ENCODE results near the gene MT1HL1.

MT1HL1 gene

GRCh38 chr1:237013608-237014007 is 9.4 kb upstream of the MT1HL1 start:
- H3K4me3 ChIP-seq (ENCODE audit: low read length) = no peak overlapping the region
- H3K4me1 ChIP-seq (ENCODE audit: control insufficient read depth, insufficient read depth, low read length) = no peaks in the 10 kb centered on the region
- H3K9ac ChIP-seq (ENCODE audit: low read length) = no peak overlapping the region
- no peak for DNase-seq (ENCODE audit: low read depth)
- no peaks in the 10 kb centered on the region for H3K27me3 ChIP-seq (replicated peaks; ENCODE audit: control insufficient read depth, insufficient read depth, low read length)
- H3K36me3 ChIP-seq (ENCODE audit: control insufficient read depth, insufficient read depth, low read length, severe bottlenecking) = no peaks in the 10 kb centered on the region
- H3K9me3 ChIP-seq (ENCODE audit: control insufficient read depth, low read length) = no peaks in the 10 kb centered on the region

GRCh38 chr1:237012788-237013383 is 8.6 kb upstream of the MT1HL1 start:
- H3K4me3 ChIP-seq (ENCODE audit: low read length) = no peak overlapping the region
- H3K27me3 ChIP-seq (replicated peaks; ENCODE audit: control insufficient read depth, insufficient read depth, low read length) = no peaks in the 10 kb centered on the region

GRCh38 chr1:237012361-237012760 is 8.1 kb upstream of the MT1HL1 start:
- no peak overlapping the region for H3K4me3 ChIP-seq (ENCODE audit: low read length)
- DNase-seq (ENCODE audit: low read depth) = no peak
- no peaks in the 10 kb centered on the region for H3K36me3 ChIP-seq (ENCODE audit: control insufficient read depth, insufficient read depth, low read length, severe bottlenecking)
- no peak overlapping the region for H3K9ac ChIP-seq (ENCODE audit: low read length)
- H3K4me1 ChIP-seq (ENCODE audit: control insufficient read depth, insufficient read depth, low read length) = no peaks in the 10 kb centered on the region
- no peaks in the 10 kb centered on the region for H3K27me3 ChIP-seq (replicated peaks; ENCODE audit: control insufficient read depth, insufficient read depth, low read length)
- no peaks in the 10 kb centered on the region for H3K9me3 ChIP-seq (ENCODE audit: control insufficient read depth, low read length)

More at GRCh38 chr1:237012788-237013383, 8.6 kb upstream of the MT1HL1 start:
- DNase-seq (ENCODE audit: low read depth) = no peak
- no peaks in the 10 kb centered on the region for H3K36me3 ChIP-seq (ENCODE audit: control insufficient read depth, insufficient read depth, low read length, severe bottlenecking)
- H3K4me1 ChIP-seq (ENCODE audit: control insufficient read depth, insufficient read depth, low read length) = no peaks in the 10 kb centered on the region
- H3K9me3 ChIP-seq (ENCODE audit: control insufficient read depth, low read length) = no peaks in the 10 kb centered on the region
- H3K9ac ChIP-seq (ENCODE audit: low read length) = no peak overlapping the region

- Histone ChIP-seq H3K4me1 (ENCODE audit: control insufficient read depth, insufficient read depth, low read length) (no peaks in the 10 kb centered on the region), H3K36me3 (ENCODE audit: control insufficient read depth, insufficient read depth, low read length, severe bottlenecking) (no peaks in the 10 kb centered on the region), H3K27me3 (replicated peaks; ENCODE audit: control insufficient read depth, insufficient read depth, low read length) (no peaks in the 10 kb centered on the region), H3K9ac (ENCODE audit: low read length) (no peak overlapping the region), H3K4me3 (ENCODE audit: low read length) (no peak overlapping the region), H3K9me3 (ENCODE audit: control insufficient read depth, low read length) (no peaks in the 10 kb centered on the region)
- DNase-seq (ENCODE audit: low read depth) = no peak
Measured at GRCh38 chr1:237011432-237011831, 7.2 kb upstream of the MT1HL1 start.

- Histone ChIP-seq H3K9ac (ENCODE audit: low read length) (no peak overlapping the region), H3K27me3 (replicated peaks; ENCODE audit: control insufficient read depth, insufficient read depth, low read length) (no peaks in the 10 kb centered on the region), H3K4me3 (ENCODE audit: low read length) (no peak overlapping the region), H3K36me3 (ENCODE audit: control insufficient read depth, insufficient read depth, low read length, severe bottlenecking) (no peaks in the 10 kb centered on the region), H3K9me3 (ENCODE audit: control insufficient read depth, low read length) (no peaks in the 10 kb centered on the region), H3K4me1 (ENCODE audit: control insufficient read depth, insufficient read depth, low read length) (no peaks in the 10 kb centered on the region)
- DNase-seq (ENCODE audit: low read depth) = no peak
Measured at GRCh38 chr1:237009611-237010010, 5.4 kb upstream of the MT1HL1 start.

GRCh38 chr1:237007147-237007881 is 3.1 kb upstream of the MT1HL1 start:
- Histone ChIP-seq H3K4me3 (ENCODE audit: low read length) (no peak overlapping the region), H3K36me3 (ENCODE audit: control insufficient read depth, insufficient read depth, low read length, severe bottlenecking) (no peaks in the 10 kb centered on the region), H3K9me3 (ENCODE audit: control insufficient read depth, low read length) (no peaks in the 10 kb centered on the region), H3K27me3 (replicated peaks; ENCODE audit: control insufficient read depth, insufficient read depth, low read length) (no peaks in the 10 kb centered on the region), H3K4me1 (ENCODE audit: control insufficient read depth, insufficient read depth, low read length) (no peaks in the 10 kb centered on the region), H3K9ac (ENCODE audit: low read length) (no peak overlapping the region)
- no peak for DNase-seq (ENCODE audit: low read depth)

GRCh38 chr1:237005674-237006073 is 1.4 kb upstream of the MT1HL1 start:
- no peaks in the 10 kb centered on the region for H3K4me1 ChIP-seq (ENCODE audit: control insufficient read depth, insufficient read depth, low read length)
- H3K4me3 ChIP-seq (ENCODE audit: low read length) = no peak overlapping the region
- no peaks in the 10 kb centered on the region for H3K9me3 ChIP-seq (ENCODE audit: control insufficient read depth, low read length)
- H3K27me3 ChIP-seq (replicated peaks; ENCODE audit: control insufficient read depth, insufficient read depth, low read length) = no peaks in the 10 kb centered on the region
- no peak for DNase-seq (ENCODE audit: low read depth)
- no peak overlapping the region for H3K9ac ChIP-seq (ENCODE audit: low read length)
- H3K36me3 ChIP-seq (ENCODE audit: control insufficient read depth, insufficient read depth, low read length, severe bottlenecking) = no peaks in the 10 kb centered on the region

- Histone ChIP-seq H3K9ac (ENCODE audit: low read length) (no peak overlapping the region), H3K4me1 (ENCODE audit: control insufficient read depth, insufficient read depth, low read length) (no peaks in the 10 kb centered on the region), H3K36me3 (ENCODE audit: control insufficient read depth, insufficient read depth, low read length, severe bottlenecking) (no peaks in the 10 kb centered on the region), H3K27me3 (replicated peaks; ENCODE audit: control insufficient read depth, insufficient read depth, low read length) (no peaks in the 10 kb centered on the region), H3K4me3 (ENCODE audit: low read length) (no peak overlapping the region), H3K9me3 (ENCODE audit: control insufficient read depth, low read length) (no peaks in the 10 kb centered on the region)
- DNase-seq (ENCODE audit: low read depth) = no peak
Measured at GRCh38 chr1:237003516-237003915, 725 bp downstream of the MT1HL1 start.

- H3K9me3 ChIP-seq (ENCODE audit: control insufficient read depth, low read length) = no peaks in the 10 kb centered on the region
- no peak overlapping the region for H3K9ac ChIP-seq (ENCODE audit: low read length)
- no peaks in the 10 kb centered on the region for H3K27me3 ChIP-seq (replicated peaks; ENCODE audit: control insufficient read depth, insufficient read depth, low read length)
- no peaks in the 10 kb centered on the region for H3K36me3 ChIP-seq (ENCODE audit: control insufficient read depth, insufficient read depth, low read length, severe bottlenecking)
- no peaks in the 10 kb centered on the region for H3K4me1 ChIP-seq (ENCODE audit: control insufficient read depth, insufficient read depth, low read length)
- no peak overlapping the region for H3K4me3 ChIP-seq (ENCODE audit: low read length)
- no peak for DNase-seq (ENCODE audit: low read depth)
Measured at GRCh38 chr1:237000191-237000590, 4.0 kb downstream of the MT1HL1 start.

- no peak overlapping the region for H3K4me3 ChIP-seq (ENCODE audit: low read length)
- H3K9me3 ChIP-seq (ENCODE audit: control insufficient read depth, low read length) = no peaks in the 10 kb centered on the region
- DNase-seq (ENCODE audit: low read depth) = no peak
- no peaks in the 10 kb centered on the region for H3K4me1 ChIP-seq (ENCODE audit: control insufficient read depth, insufficient read depth, low read length)
- no peaks in the 10 kb centered on the region for H3K27me3 ChIP-seq (replicated peaks; ENCODE audit: control insufficient read depth, insufficient read depth, low read length)
- no peak overlapping the region for H3K9ac ChIP-seq (ENCODE audit: low read length)
- no peaks in the 10 kb centered on the region for H3K36me3 ChIP-seq (ENCODE audit: control insufficient read depth, insufficient read depth, low read length, severe bottlenecking)
Measured at GRCh38 chr1:236998546-236998945, 5.7 kb downstream of the MT1HL1 start.

- no peaks in the 10 kb centered on the region for H3K4me1 ChIP-seq (ENCODE audit: control insufficient read depth, insufficient read depth, low read length)
- H3K36me3 ChIP-seq (ENCODE audit: control insufficient read depth, insufficient read depth, low read length, severe bottlenecking) = no peaks in the 10 kb centered on the region
- no peak overlapping the region for H3K9ac ChIP-seq (ENCODE audit: low read length)
- H3K9me3 ChIP-seq (ENCODE audit: control insufficient read depth, low read length) = peaks cover 2% of the 10 kb centered on the region
- H3K4me3 ChIP-seq (ENCODE audit: low read length) = no peak overlapping the region
- H3K27me3 ChIP-seq (replicated peaks; ENCODE audit: control insufficient read depth, insufficient read depth, low read length) = no peaks in the 10 kb centered on the region
- no peak for DNase-seq (ENCODE audit: low read depth)
Measured at GRCh38 chr1:236997882-236998281, 6.4 kb downstream of the MT1HL1 start.

- no peak for DNase-seq (ENCODE audit: low read depth)
- Histone ChIP-seq H3K27me3 (replicated peaks; ENCODE audit: control insufficient read depth, insufficient read depth, low read length) (no peaks in the 10 kb centered on the region), H3K9ac (ENCODE audit: low read length) (no peak overlapping the region), H3K4me1 (ENCODE audit: control insufficient read depth, insufficient read depth, low read length) (no peaks in the 10 kb centered on the region), H3K9me3 (ENCODE audit: control insufficient read depth, low read length) (peaks cover 3% of the 10 kb centered on the region), H3K4me3 (ENCODE audit: low read length) (no peak overlapping the region), H3K36me3 (ENCODE audit: control insufficient read depth, insufficient read depth, low read length, severe bottlenecking) (no peaks in the 10 kb centered on the region)
Measured at GRCh38 chr1:236997361-236997760, 6.9 kb downstream of the MT1HL1 start.

Measured in adipocyte (in vitro differentiated cells).